ENCODE data around the gene FOXP1.

FOXP1 gene

GRCh38 chr3:71417791-71418190 is 165.7 kb downstream of the FOXP1 start:
- no peak for DNase-seq

- DNase-seq, result no peak
Observed at GRCh38 chr3:71416876-71417275, 166.7 kb downstream of the FOXP1 start.

- DNase-seq, result no peak
Observed at GRCh38 chr3:71415681-71416122, 167.8 kb downstream of the FOXP1 start.

GRCh38 chr3:71414189-71414927 is 169.2 kb downstream of the FOXP1 start:
- no peak for DNase-seq

- DNase-seq, result no peak
Observed at GRCh38 chr3:71413572-71413971, 170.0 kb downstream of the FOXP1 start.

GRCh38 chr3:71409352-71409751 is 174.2 kb downstream of the FOXP1 start:
- DNase-seq, result no peak

GRCh38 chr3:71408903-71409302 is 174.6 kb downstream of the FOXP1 start:
- no peak for DNase-seq

- DNase-seq, result no peak
Observed at GRCh38 chr3:71407823-71408222, 175.7 kb downstream of the FOXP1 start.

GRCh38 chr3:71406972-71407810 is 176.3 kb downstream of the FOXP1 start:
- DNase-seq, result no peak

- no peak for DNase-seq
Observed at GRCh38 chr3:71402911-71403310, 180.6 kb downstream of the FOXP1 start.

- no peak for DNase-seq
Observed at GRCh38 chr3:71402280-71402679, 181.2 kb downstream of the FOXP1 start.

GRCh38 chr3:71401695-71402231 is 181.8 kb downstream of the FOXP1 start:
- DNase-seq, result no peak

GRCh38 chr3:71400986-71401451 is 182.5 kb downstream of the FOXP1 start:
- DNase-seq, result no peak

- no peak for DNase-seq
Observed at GRCh38 chr3:71399478-71399877, 184.1 kb downstream of the FOXP1 start.

- no peak for DNase-seq
Observed at GRCh38 chr3:71398157-71398836, 185.2 kb downstream of the FOXP1 start.

- no peak for DNase-seq
Observed at GRCh38 chr3:71397726-71398125, 185.8 kb downstream of the FOXP1 start.

GRCh38 chr3:71397046-71397445 is 186.5 kb downstream of the FOXP1 start:
- no peak for DNase-seq

- no peak for DNase-seq
Observed at GRCh38 chr3:71395927-71396695, 187.4 kb downstream of the FOXP1 start.

- no peak for DNase-seq
Observed at GRCh38 chr3:71395470-71395869, 188.1 kb downstream of the FOXP1 start.

- no peak for DNase-seq
Observed at GRCh38 chr3:71393745-71394144, 189.8 kb downstream of the FOXP1 start.

- DNase-seq, result no peak
Observed at GRCh38 chr3:71393093-71393492, 190.4 kb downstream of the FOXP1 start.

GRCh38 chr3:71392251-71392650 is 191.3 kb downstream of the FOXP1 start:
- no peak for DNase-seq
